Measurements from ENCODE around the gene SLC31A1.

- no peak for TF ChIP-seq TEAD4 (IDR thresholded peaks at IDR 0.05)
- no peak for TF ChIP-seq FOXM1 (IDR thresholded peaks at IDR 0.05; ENCODE audit: borderline replicate concordance, low read depth)
- no peak for TF ChIP-seq REST (IDR thresholded peaks at IDR 0.05; ENCODE audit: low read depth)
- no peak for TF ChIP-seq RAD21 (IDR thresholded peaks at IDR 0.05; ENCODE audit: low read depth)
- TF ChIP-seq, protein P1, sequence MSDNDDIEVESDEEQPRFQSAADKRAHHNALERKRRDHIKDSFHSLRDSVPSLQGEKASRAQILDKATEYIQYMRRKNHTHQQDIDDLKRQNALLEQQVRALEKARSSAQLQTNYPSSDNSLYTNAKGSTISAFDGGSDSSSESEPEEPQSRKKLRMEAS (IDR thresholded peaks at IDR 0.05): no peak
- TF ChIP-seq CREB1 (IDR thresholded peaks at IDR 0.05; ENCODE audit: low read depth): no peak
- TF ChIP-seq YY1 (IDR thresholded peaks at IDR 0.05; ENCODE audit: low read depth): no peak
- TF ChIP-seq EP300 (IDR thresholded peaks at IDR 0.05; ENCODE audit: borderline replicate concordance): no peak
These were observed 10.4 kb downstream of the SLC31A1 start for GRCh38 chr9:113231701-113232100.

All from Ishikawa (cell line).